GM23338 (cell line): ENCODE results near the gene TRNP1. TPM values are rescaled to one million over a fixed set of nuclear protein-coding genes. Genes with fewer than 3 reads are reported as not detected.

Experiments
- ATAC-seq: fragments of 200-7000 bp; cut with Tn5 transposase; 3 replicates; pipeline ENCODE4 v1.9.1; 2020
- DNase-seq: peaks from one replicate; pipeline ENCODE4 v3.0.0-alpha.2; 2015; ENCODE audit warnings: low spot score
- H2AFZ ChIP-seq: fragments of 200-600 bp; sonication (generic); 2 replicates; pipeline ENCODE4 v1.8.0; 2016; ENCODE audit warnings: antibody characterized with exemption, mild to moderate bottlenecking, moderate library complexity
- H3F3A ChIP-seq: fragments of 200-600 bp; sonication (generic); replicated peaks from 2 replicates; pipeline ENCODE4 v1.8.0; 2017; ENCODE audit warnings: antibody characterized with exemption, mixed run types, low read depth
- H3K27ac ChIP-seq: fragments of 200-600 bp; sonication (generic); 2 replicates; pipeline ENCODE4 v1.6.1; 2016; ENCODE audit warnings: low read depth
- H3K27me3 ChIP-seq: fragments of 200-600 bp; sonication (generic); 2 replicates; pipeline ENCODE4 v1.8.0; 2016; ENCODE audit warnings: mild to moderate bottlenecking, mixed run types, moderate library complexity; ENCODE audit not compliant: insufficient read depth
- H3K36me3 ChIP-seq: fragments of 200-600 bp; sonication (generic); 2 replicates; pipeline ENCODE4 v1.8.0; 2016; ENCODE audit warnings: mild to moderate bottlenecking; ENCODE audit not compliant: insufficient read depth
- H3K4me1 ChIP-seq: fragments of 200-600 bp; sonication (generic); 2 replicates; pipeline ENCODE4 v1.8.0; 2016; ENCODE audit warnings: mild to moderate bottlenecking, moderate library complexity; ENCODE audit not compliant: insufficient read depth
- H3K4me2 ChIP-seq: fragments of 200-600 bp; sonication (generic); 2 replicates; pipeline ENCODE4 v1.7.1; 2017; ENCODE audit warnings: mixed run types
- H3K4me3 ChIP-seq: fragments of 200-600 bp; sonication (generic); 2 replicates; pipeline ENCODE4 v1.6.1; 2016; ENCODE audit warnings: mixed run types
- H3K79me2 ChIP-seq: fragments of 200-600 bp; sonication (generic); replicated peaks from 2 replicates; pipeline ENCODE4 v1.8.0; 2017; ENCODE audit warnings: mild to moderate bottlenecking; ENCODE audit not compliant: insufficient read depth
- H3K9me2 ChIP-seq: fragments of 200-600 bp; sonication (generic); 2 replicates; pipeline ENCODE4 v1.8.0; 2017; ENCODE audit not compliant: insufficient read depth
- H4K20me1 ChIP-seq: fragments of 200-600 bp; sonication (generic); replicated peaks from 2 replicates; pipeline ENCODE4 v1.8.0; 2017; ENCODE audit warnings: mild to moderate bottlenecking; ENCODE audit not compliant: insufficient read depth
- H3K27ac Mint-ChIP-seq: 2 replicates; pipeline ENCODE4 v1.8.0; 2020; ENCODE audit warnings: inconsistent platforms, mild to moderate bottlenecking, moderate library complexity, mixed read lengths
- H3K27me3 Mint-ChIP-seq: 3 replicates; pipeline ENCODE4 v1.8.0; 2022; ENCODE audit warnings: low read depth, mild to moderate bottlenecking, moderate library complexity, mixed read lengths, inconsistent platforms; ENCODE audit not compliant: insufficient read depth, poor library complexity
- H3K36me3 Mint-ChIP-seq: 3 replicates; pipeline ENCODE4 v1.8.0; 2021; ENCODE audit warnings: low read depth, mild to moderate bottlenecking, inconsistent platforms, moderate library complexity, mixed read lengths
- H3K4me1 Mint-ChIP-seq: 3 replicates; pipeline ENCODE4 v1.8.0; 2020; ENCODE audit warnings: mild to moderate bottlenecking, inconsistent platforms, mixed read lengths
- H3K4me3 Mint-ChIP-seq: 3 replicates; pipeline ENCODE4 v1.8.0; 2021; ENCODE audit warnings: moderate library complexity, mild to moderate bottlenecking, inconsistent platforms, mixed read lengths
- H3K9me3 Mint-ChIP-seq: 3 replicates; pipeline ENCODE4 v1.8.0; 2020; ENCODE audit warnings: moderate library complexity, mild to moderate bottlenecking, inconsistent platforms, mixed read lengths
- CREB1 ChIP-seq: fragments of 250-450 bp; sonication (Bioruptor Pico); IDR thresholded peaks from 2 replicates; pipeline ENCODE4 v1.5.0; 2020; ENCODE audit warnings: low read depth, mild to moderate bottlenecking, moderate library complexity
- CTCF ChIP-seq, 2 experiments: fragments of 200-600 bp in 1 of 2; sonication (generic) in 1 of 2; conservative IDR thresholded peaks; 2 replicates each; pipeline versions ENCODE4 v1.5.1 to v1.6.1; 2016 to 2017; ENCODE audit warnings: antibody characterized with exemption in 2 of 2, low read depth in 2 of 2, mild to moderate bottlenecking in 2 of 2, moderate library complexity in 1 of 2
- JUNB ChIP-seq: IDR thresholded peaks from one replicate; pipeline ENCODE4 v1.6.1; 2016; ENCODE audit warnings: antibody characterized with exemption; ENCODE audit not compliant: unreplicated experiment
- NANOG ChIP-seq: IDR thresholded peaks from 2 replicates; pipeline ENCODE4 v1.6.1; 2016; ENCODE audit warnings: antibody characterized with exemption, borderline replicate concordance
- ZNF114 ChIP-seq: fragments of 250-450 bp; sonication (Bioruptor Pico); IDR thresholded peaks from 2 replicates; pipeline ENCODE4 v1.5.0; 2020; ENCODE audit warnings: mild to moderate bottlenecking, moderate library complexity
- ZNF462 ChIP-seq: fragments of 250-450 bp; sonication (Bioruptor Pico); IDR thresholded peaks from 2 replicates; pipeline ENCODE4 v1.5.0; 2020; ENCODE audit warnings: mild to moderate bottlenecking, moderate library complexity
- polyA plus RNA-seq: library from polyadenylated mRNA; unstranded; fragments of >200 nt; fragmentation: Nextera tagmentation; extraction: Ambion mirVana; gene quantifications from 2 replicates; pipeline ENCODE4 v1.2.1, GENCODE V29; 2016
- total RNA-seq: library from RNA; depleted of rRNA; stranded (reverse); fragments of >200 nt; shearing (Covaris generic); gene quantifications from 2 replicates; pipeline ENCODE4 v1.2.3, GENCODE V29; 2014

Gene TRNP1
- total and polyA plus RNA-seq, 2 experiments from 2014 or later = 21.2 to 54.3 TPM

GRCh38 chr1:26970810-26971209 is 22.7 kb upstream of the TRNP1 start (continued):
- TF ChIP-seq ZNF462 (CRISPR knock-in tag) = no peak
- TF ChIP-seq CTCF (conservative IDR thresholded peaks at IDR 0.05; ENCODE audit: low read depth in 2 of 2) = no peak
- no peak for TF ChIP-seq JUNB
- no peak for TF ChIP-seq ZNF114 (CRISPR knock-in tag)
- no peak for TF ChIP-seq NANOG
- TF ChIP-seq CREB1 = no peak

GRCh38 chr1:26971590-26971989 is 21.9 kb upstream of the TRNP1 start:
- H3K79me2 ChIP-seq = no peaks in the 10 kb centered on the region
- no peak for TF ChIP-seq CREB1
- no peak overlapping the region for H3K4me2 ChIP-seq
- H3K27me3 ChIP-seq = no peaks in the 10 kb centered on the region
- H3K4me1 ChIP-seq = peaks cover 8% of the 10 kb centered on the region; the same call in 1 of the 2 replicates
- no peaks in the 10 kb centered on the region for H4K20me1 ChIP-seq
- no peak overlapping the region for H2AFZ ChIP-seq
- DNase-seq (no peak), ATAC-seq (no peak)
- no peaks in the 10 kb centered on the region for H3F3A ChIP-seq
- no peaks in the 10 kb centered on the region for H3K9me2 ChIP-seq
- no peak overlapping the region for H3K27ac ChIP-seq
- Mint-ChIP-seq H3K9me3 (no peaks in the 10 kb centered on the region), H3K27ac (no peak overlapping the region), H3K36me3 (no peaks in the 10 kb centered on the region), H3K27me3 (peaks cover 16% of the 10 kb centered on the region), H3K4me3 (no peak overlapping the region), H3K4me1 (peaks cover 17% of the 10 kb centered on the region; the same call in 2 of the 3 replicates)
- no peak overlapping the region for H3K4me3 ChIP-seq
- H3K36me3 ChIP-seq = no peaks in the 10 kb centered on the region
